Spleen (tissue), 11 donors: ENCODE results near the gene CCN5. TPM values are rescaled to one million over a fixed set of nuclear protein-coding genes. Genes with fewer than 3 reads are reported as not detected.

Experiments used
- DNase-seq: peaks from one replicate; pipeline ENCODE4 v3.0.0-alpha.2; 2020
- H3K27ac ChIP-seq, 8 donors: fragments of 200-600 bp; sonication (generic) in 7 of 8; 1 replicate in 4 of 8; 2 replicates in 4 of 8; pipeline versions ENCODE4 v1.5.0 to v1.8.0; 2016 to 2021; ENCODE audit warnings: inconsistent platforms in 4 of 8, mild to moderate bottlenecking in 4 of 8, moderate library complexity in 1 of 8
- H3K27me3 ChIP-seq, 7 donors: fragments of 200-600 bp; sonication (generic) in 6 of 7; replicated peaks in 1 of 7; 1 replicate in 4 of 7; 2 replicates in 3 of 7; pipeline versions ENCODE4 v1.5.0 to v1.8.0; 2016 to 2021; ENCODE audit warnings: inconsistent platforms in 3 of 7, mild to moderate bottlenecking in 1 of 7
- H3K36me3 ChIP-seq, 6 donors: fragments of 200-600 bp; sonication (generic) in 5 of 6; 1 replicate in 4 of 6; 2 replicates in 2 of 6; pipeline versions ENCODE4 v1.5.0 to v1.8.0; 2016 to 2021; ENCODE audit warnings: inconsistent platforms in 2 of 6
- H3K4me1 ChIP-seq, 6 donors: fragments of 200-600 bp; sonication (generic) in 5 of 6; 1 replicate in 3 of 6; 2 replicates in 3 of 6; pipeline versions ENCODE4 v1.5.0 to v1.8.0; 2016 to 2021; ENCODE audit warnings: inconsistent platforms in 3 of 6
- H3K4me3 ChIP-seq, 8 donors: fragments of 200-600 bp; sonication (generic) in 7 of 8; 1 replicate in 4 of 8; 2 replicates in 4 of 8; pipeline versions ENCODE4 v1.5.0 to v1.8.0; 2016 to 2021; ENCODE audit warnings: inconsistent platforms in 4 of 8, mild to moderate bottlenecking in 4 of 8, moderate library complexity in 2 of 8
- H3K9me3 ChIP-seq, 8 donors: fragments of 200-600 bp; sonication (generic) in 7 of 8; 1 replicate in 4 of 8; 2 replicates in 4 of 8; pipeline versions ENCODE4 v1.5.0 to v1.8.0; 2016 to 2021; ENCODE audit warnings: inconsistent platforms in 4 of 8
- POLR2A ChIP-seq, 3 donors: fragments of 450-650 bp; IDR thresholded peaks; one replicate each; pipeline ENCODE4 v1.5.1; 2017; ENCODE audit warnings: antibody characterized with exemption in 3 of 3, mild to moderate bottlenecking in 1 of 3
- POLR2AphosphoS5 ChIP-seq, 3 donors: sonication (generic); formaldehyde crosslinking; IDR thresholded peaks; one replicate each; pipeline ENCODE4 v1.5.1; 2017; ENCODE audit warnings: antibody characterized with exemption in 3 of 3
- WGBS, 5 donors: extraction: QIAGEN DNeasy Blood & Tissue Kit in 3 of 5; methylation state at CpG; one replicate each; pipeline versions ENCODE4 v1.1.5 to v1.1.7; 2013 to 2018; 5-methylcytosine and 5-hydroxymethylcytosine counted together
- intact Hi-C: fragments of 100-400 bp; cut with DNase I; formaldehyde crosslinking; loops from one replicate; pipeline ENCODE4 v1.15.0; 2023; ENCODE audit warnings: low total_unique reads
- polyA plus RNA-seq, 3 donors: library from polyadenylated mRNA; stranded (reverse); fragments of 200-250 nt; gene quantifications; one replicate each; pipeline ENCODE4 v1.2.1, GENCODE V29; 2013
- total RNA-seq, 7 donors: library from RNA; depleted of rRNA in 3 of 7; stranded (reverse); fragments of >200 nt in 3 of 7; fragmentation: NEBNext Ultra II Directional in 4 of 7; extraction: Animal tissue kit (Norgen Biotek cat#: 25700) in 4 of 7; gene quantifications; one replicate each; pipeline versions ENCODE4 v1.1.0 to v1.2.1, GENCODE V29; 2016 to 2021
- TF ChIP-seq, protein P1 (sequence below), 11 experiments: fragments of 200-600 bp in 7 of 11; fragments of 450-650 bp in 4 of 11; sonication (generic) in 4 of 11; IDR thresholded peaks in 8 of 11; conservative IDR thresholded peaks in 3 of 11; 1 replicate in 7 of 11; 2 replicates in 4 of 11; pipeline versions ENCODE4 v1.4.0 to v1.8.0; 2016 to 2021; ENCODE audit warnings: antibody characterized with exemption in 11 of 11, inconsistent platforms in 4 of 11, mild to moderate bottlenecking in 1 of 11
- donor health status: healthy with polysubstance abuse.
- donor health status: DM: no; HTN: no; CAD: no; lungs with moderate emphysema.
- donor health status: DM: no; HTN: no; CAD: no.
- donor health status: Bipolar disorder and iron deficiency.
- donor health status: healthy.
- donor health status: DM: no; HTN: no; CAD: no.
- donor health status: DM: yes; HTN: yes; CAD: no.

CCN5 gene
- total and polyA plus RNA-seq, 10 donors = 0.51 to 10.6 (median 1.5) TPM; not detected in 1

GRCh38 chr20:44678242-44678641, 36.9 kb upstream of the CCN5 start:
- 42 to 88% (median 81%) methylated on average over 2 of the region's 2 CpGs for WGBS, 5 donors

GRCh38 chr20:44678990-44679611, 36.1 kb upstream of the CCN5 start:
- Histone ChIP-seq H3K27me3 (no peaks in the 10 kb centered on the region), H3K9me3 (no peaks in the 10 kb centered on the region), H3K4me3 (no peak overlapping the region), H3K36me3 (no peaks in the 10 kb centered on the region), H3K4me1 (peaks cover 0 to 10% (median 3%) of the 10 kb centered on the region in 6 donors), H3K27ac (no peak overlapping the region)
- WGBS, 5 donors = 89 to 97% (median 92%) methylated on average over 10 to 12 of the region's 12 CpGs
- intact Hi-C loops = no loop called here
- DNase-seq = no peak
- no peak for TF ChIP-seq POLR2AphosphoS5 (IDR thresholded peaks at IDR 0.05)
- TF ChIP-seq POLR2A (IDR thresholded peaks at IDR 0.05) = no peak
- TF ChIP-seq, protein P1, sequence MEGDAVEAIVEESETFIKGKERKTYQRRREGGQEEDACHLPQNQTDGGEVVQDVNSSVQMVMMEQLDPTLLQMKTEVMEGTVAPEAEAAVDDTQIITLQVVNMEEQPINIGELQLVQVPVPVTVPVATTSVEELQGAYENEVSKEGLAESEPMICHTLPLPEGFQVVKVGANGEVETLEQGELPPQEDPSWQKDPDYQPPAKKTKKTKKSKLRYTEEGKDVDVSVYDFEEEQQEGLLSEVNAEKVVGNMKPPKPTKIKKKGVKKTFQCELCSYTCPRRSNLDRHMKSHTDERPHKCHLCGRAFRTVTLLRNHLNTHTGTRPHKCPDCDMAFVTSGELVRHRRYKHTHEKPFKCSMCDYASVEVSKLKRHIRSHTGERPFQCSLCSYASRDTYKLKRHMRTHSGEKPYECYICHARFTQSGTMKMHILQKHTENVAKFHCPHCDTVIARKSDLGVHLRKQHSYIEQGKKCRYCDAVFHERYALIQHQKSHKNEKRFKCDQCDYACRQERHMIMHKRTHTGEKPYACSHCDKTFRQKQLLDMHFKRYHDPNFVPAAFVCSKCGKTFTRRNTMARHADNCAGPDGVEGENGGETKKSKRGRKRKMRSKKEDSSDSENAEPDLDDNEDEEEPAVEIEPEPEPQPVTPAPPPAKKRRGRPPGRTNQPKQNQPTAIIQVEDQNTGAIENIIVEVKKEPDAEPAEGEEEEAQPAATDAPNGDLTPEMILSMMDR (IDR thresholded peaks at IDR 0.05 in 8 of 11, conservative IDR thresholded peaks at IDR 0.05 in 3 of 11) = no peak

More at GRCh38 chr20:44678242-44678641, 36.9 kb upstream of the CCN5 start:
- no peaks in the 10 kb centered on the region for H3K9me3 ChIP-seq
- DNase-seq = no peak
- no peaks in the 10 kb centered on the region for H3K27me3 ChIP-seq
- intact Hi-C loops = no loop called here
- H3K4me3 ChIP-seq = no peak overlapping the region
- H3K27ac ChIP-seq = no peak overlapping the region
- H3K4me1 ChIP-seq = peaks cover 0 to 1% (median 0%) of the 10 kb centered on the region in 6 donors
- H3K36me3 ChIP-seq = no peaks in the 10 kb centered on the region
- TF ChIP-seq POLR2A (IDR thresholded peaks at IDR 0.05) = no peak
- no peak for TF ChIP-seq POLR2AphosphoS5 (IDR thresholded peaks at IDR 0.05)
- TF ChIP-seq, protein P1 (IDR thresholded peaks at IDR 0.05 in 8 of 11, conservative IDR thresholded peaks at IDR 0.05 in 3 of 11) = no peak

- Histone ChIP-seq H3K36me3 (no peaks in the 10 kb centered on the region), H3K4me3 (no peak overlapping the region), H3K27ac (no peak overlapping the region), H3K27me3 (no peaks in the 10 kb centered on the region), H3K4me1 (peaks cover 0 to 22% (median 14%) of the 10 kb centered on the region in 6 donors), H3K9me3 (no peaks in the 10 kb centered on the region)
- no peak for DNase-seq
- intact Hi-C loops = loop anchor here (10.0 kb wide), 1 partner anchor 183 kb away; no protein-coding TSS in a partner anchor
- TF ChIP-seq POLR2A (IDR thresholded peaks at IDR 0.05) (no peak), POLR2AphosphoS5 (IDR thresholded peaks at IDR 0.05) (no peak)
- TF ChIP-seq, protein P1 (IDR thresholded peaks at IDR 0.05 in 8 of 11, conservative IDR thresholded peaks at IDR 0.05 in 3 of 11) = no peak
- WGBS, 5 donors = 93 to 97% (median 94%) methylated on average over 10 to 11 of the region's 11 CpGs
Measured at GRCh38 chr20:44681796-44682566, 33.2 kb upstream of the CCN5 start.
